Left forelimb (tissue), 1 donor: ENCODE measurements around the gene YIPF5.

Experiments
- DNase-seq: peaks from one replicate; pipeline ENCODE4 v3.0.0-alpha.2; 2018; ENCODE audit warnings: low spot score

The YIPF5 gene

DNA sequence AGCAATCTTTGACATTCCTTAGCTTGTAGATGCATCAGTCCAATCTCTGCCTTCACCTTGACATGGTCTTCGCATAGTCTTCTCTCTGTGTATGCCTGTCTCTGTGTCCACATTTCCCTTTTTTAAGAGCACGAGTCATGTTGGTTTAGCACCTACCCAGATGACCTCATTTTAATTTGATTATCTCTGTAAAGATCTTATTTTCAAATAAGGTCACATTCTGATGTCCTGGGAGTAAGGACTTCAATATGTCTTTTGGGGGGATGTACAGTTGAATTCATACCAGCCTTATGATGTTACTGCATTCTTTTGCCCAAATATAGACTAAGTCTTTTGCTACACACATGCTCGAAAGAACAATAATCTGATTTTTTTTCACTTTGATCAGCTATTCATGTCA, 7.1 kb upstream of the YIPF5 start:
- DNase-seq = no peak

DNA sequence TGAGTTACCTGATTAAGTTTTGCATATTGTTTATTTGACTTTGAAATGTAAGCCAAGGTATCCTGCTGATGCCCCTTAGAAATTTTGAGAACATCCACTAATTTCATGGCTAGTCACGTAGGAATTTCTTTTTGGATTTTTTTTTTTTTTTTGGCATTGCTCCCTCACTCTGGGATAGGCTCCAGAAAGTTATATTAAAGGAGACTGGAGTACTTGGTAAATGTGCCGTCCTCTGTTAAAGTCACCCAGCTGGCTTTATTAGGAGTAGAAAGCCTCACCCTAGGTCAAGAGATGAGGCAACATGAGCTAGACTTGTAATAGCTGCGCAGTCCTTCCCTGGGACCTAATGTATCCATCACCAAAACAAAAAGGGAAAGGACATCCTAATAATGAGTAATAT, 3.3 kb upstream of the YIPF5 start:
- DNase-seq = no peak

DNA sequence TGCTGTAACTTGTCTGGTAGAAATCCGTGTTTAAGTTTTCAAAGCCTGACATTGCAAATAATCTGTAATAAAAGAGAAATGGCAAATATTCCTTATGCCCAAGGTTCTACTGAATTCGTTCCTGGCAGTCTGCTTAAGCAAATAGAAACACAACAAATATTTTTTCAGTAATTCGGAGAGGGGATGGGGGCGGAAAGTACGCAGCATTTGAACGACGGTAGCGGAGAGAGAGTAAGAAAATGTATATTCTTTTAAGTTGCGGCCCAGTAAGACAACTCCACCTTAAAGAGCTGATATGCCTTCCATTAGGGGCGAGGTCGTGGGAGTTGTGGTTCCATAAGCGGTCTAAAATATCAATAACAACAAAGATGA, 569 bp downstream of the YIPF5 start:
- DNase-seq = no peak

GRCh38 chr5:144167998-144168397, 2.5 kb downstream of the YIPF5 start:
- no peak for DNase-seq

DNA sequence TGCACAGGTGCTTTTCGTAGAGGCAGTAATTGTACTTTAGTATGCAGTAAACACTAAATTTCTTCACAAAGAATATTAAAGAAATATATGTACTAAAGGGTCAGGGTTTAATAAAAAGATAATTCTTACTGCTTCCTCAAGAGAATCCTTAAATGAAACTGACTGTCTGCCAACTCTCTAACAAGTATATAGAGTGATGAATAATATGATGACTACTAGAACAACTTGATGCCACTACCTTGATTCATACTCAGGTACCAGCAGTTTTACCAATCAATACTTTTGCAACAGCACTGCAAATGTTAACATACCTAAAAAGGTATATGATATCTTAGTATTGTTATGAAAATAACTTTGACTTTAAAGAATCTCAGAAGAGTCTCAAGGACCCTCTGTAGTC, 3.8 kb downstream of the YIPF5 start:
- DNase-seq = no peak

- no peak for DNase-seq
These were observed 7.8 kb downstream of the YIPF5 start for GRCh38 chr5:144162686-144163085.

- no peak for DNase-seq
These were observed 13.7 kb downstream of the YIPF5 start for GRCh38 chr5:144156767-144157171.

- no peak for DNase-seq
These were observed 19.4 kb downstream of the YIPF5 start for GRCh38 chr5:144151026-144151425.

- DNase-seq = no peak
These were observed 25.3 kb downstream of the YIPF5 start for GRCh38 chr5:144144956-144145751.

DNA sequence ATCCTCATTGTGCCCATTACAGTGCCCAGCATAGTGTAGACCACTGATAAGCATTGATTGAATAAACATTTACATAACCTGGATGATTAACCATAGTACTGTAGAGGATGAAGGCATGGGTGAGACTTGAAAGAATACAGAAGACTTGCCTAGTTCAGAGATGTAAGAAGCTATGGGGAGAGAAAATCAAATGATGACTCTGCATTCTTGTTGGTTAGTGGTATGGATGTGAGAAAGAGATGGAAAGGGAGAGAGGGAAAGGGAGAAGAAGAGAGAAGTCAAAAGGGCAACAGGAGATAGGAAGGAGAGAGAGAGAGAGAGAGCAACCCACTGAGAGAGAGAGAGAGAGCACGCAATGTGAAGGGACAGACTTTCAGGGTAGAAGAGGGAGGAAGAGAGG, 26.8 kb downstream of the YIPF5 start:
- no peak for DNase-seq

- no peak for DNase-seq
These were observed 27.7 kb downstream of the YIPF5 start for GRCh38 chr5:144142824-144143162.

- no peak for DNase-seq
These were observed 28.2 kb downstream of the YIPF5 start for GRCh38 chr5:144142139-144142823.

DNA sequence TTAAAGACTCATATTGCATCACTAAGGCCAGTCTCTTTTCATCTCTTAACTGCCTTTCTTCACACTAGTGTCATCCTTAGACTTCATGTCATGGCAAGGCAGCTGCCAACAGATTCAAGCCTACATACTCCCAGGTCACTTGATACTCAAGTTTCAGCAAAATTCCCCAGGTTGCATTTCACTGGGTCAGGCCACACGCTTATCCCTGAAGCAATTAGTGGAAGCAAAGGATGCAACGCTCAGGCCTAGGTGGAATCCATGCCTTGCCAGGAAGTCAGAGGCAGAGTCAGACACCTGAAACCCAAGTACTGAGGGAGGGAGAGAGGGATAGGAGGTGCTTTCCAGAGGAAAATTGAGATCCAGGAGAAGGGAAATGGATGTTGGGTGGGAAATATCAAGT, 28.9 kb downstream of the YIPF5 start:
- no peak for DNase-seq

GRCh38 chr5:144139586-144139985, 30.9 kb downstream of the YIPF5 start:
- no peak for DNase-seq

DNA sequence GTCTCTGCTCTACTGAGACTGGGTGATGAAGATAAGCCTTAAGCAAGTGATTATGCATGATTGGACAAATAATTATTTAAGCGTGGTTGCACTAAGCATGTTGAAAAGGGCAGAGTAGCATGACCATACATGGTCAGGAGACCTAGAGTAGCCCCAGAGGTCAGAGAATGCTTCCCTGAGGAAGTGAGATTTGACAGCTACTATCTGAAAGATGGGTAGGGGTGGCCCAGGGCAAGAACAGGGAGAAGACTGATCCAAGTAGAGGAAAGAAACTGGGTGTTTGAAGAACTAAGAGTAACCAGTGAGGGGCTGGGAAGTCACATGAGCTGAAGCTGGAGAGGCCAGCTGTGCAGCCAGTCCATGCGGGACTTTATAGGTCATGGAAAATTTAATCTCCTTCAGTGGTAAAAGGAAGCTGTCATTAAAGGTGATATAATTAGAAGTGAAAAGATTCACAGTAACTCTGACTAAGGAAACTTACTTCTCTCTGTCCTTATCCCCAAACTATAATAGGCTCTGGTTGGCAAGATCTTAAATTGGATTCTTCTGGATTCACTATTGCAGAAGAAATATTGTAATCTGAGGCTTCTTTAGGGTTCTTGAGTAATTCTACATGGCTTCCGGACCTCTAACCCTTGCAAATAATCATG, 35.2 kb downstream of the YIPF5 start:
- DNase-seq = no peak

DNA sequence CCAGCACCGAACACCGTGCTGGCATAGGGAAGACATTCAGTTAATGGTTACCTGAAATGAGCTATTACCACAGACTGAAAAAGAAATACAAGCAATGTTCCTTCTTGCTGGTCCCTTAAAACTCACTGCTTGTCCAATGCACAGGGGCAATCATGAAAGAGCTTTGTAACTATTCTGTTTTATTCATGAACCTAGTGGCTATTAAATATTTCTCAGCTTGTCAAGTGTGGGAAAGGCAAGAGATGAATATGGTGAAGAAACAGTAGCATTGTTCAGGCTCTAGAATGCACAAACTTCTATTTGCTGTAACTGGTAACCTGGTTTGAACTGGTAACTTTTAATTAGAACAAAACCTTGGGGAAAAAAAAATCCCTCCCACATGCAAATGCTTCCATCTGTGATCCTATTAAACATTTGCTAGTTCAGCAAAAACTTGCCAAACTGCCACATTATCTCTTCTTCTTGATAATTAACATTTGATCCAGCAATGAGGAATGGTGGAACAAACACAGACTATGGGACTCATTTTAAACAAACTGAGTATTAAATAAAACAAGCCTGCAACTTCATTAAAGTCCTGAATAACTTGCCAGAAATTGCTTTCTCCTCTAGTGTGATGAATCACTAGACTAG, 36.1 kb downstream of the YIPF5 start:
- DNase-seq = no peak

DNA sequence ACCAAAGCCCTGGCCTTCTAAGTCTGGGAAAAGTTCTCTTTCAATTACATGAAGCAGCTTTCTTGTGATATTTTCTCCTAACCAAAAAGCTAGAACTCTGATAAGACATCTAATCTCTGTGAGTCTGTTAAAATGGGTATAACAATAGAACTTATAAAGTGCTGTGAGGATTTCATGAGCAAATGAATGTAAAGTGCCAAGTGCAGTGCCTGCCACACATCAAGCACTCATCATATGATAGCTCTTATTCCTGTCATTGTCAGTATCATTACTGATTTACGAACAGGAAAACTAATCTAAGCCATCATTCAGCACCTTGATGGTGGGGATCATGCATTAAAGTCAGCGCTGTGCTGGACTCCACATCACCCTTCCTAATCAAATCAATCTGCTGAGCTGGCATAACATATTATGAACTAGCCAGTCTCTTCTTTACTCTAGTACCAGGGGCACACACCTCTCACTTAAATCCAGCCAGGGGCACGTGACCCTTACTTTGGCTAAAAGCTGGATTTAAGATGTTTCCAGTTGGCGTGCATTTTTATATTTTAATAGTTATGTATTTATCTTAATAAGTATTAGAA, 37.3 kb downstream of the YIPF5 start:
- DNase-seq = no peak

- no peak for DNase-seq
These were observed 39.2 kb downstream of the YIPF5 start for GRCh38 chr5:144131261-144131660.

DNA sequence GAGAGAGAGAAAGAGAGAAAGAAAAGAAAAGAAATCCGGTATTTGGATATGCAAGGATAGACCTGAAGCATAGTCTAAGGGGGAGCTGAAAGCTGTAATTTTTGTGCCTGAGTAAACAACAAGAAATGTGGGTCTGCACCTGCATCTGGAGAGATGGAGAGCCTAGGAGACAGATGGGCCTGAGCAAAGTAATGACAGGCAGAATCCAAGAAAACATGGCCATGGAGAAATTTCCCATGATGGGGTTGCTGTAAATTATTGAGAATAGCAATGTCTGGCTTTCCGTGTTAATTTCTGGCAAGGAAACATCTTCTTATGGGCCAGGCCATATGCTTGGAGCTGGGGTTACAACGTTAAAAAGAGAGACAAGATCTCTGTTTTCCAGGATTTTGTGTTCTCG, 40.2 kb downstream of the YIPF5 start:
- DNase-seq = no peak

DNA sequence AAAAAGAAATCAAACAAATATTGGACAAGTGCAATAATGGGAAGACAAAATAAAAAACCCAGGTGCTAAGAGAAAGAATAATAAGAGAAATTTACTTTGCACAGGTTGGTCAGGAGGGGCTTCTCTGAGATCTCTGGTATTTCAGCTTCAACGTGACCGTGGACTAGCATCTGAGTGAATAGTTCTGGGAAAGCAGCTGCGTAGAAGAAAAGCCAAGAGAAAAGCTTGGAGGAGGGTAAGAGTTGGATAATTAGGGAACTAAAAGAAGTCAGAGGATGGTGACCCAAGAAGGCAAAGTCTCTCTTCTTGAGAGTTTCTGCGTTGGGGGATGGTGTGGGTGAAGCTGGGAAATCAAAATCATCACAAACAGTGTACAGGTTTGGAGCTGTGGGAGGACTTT, 41.6 kb downstream of the YIPF5 start:
- DNase-seq = no peak

GRCh38 chr5:144126707-144127106, 43.8 kb downstream of the YIPF5 start:
- no peak for DNase-seq

- no peak for DNase-seq
These were observed 45.2 kb downstream of the YIPF5 start for GRCh38 chr5:144125163-144125726.
